ENCODE measurements around the gene TC2N.
"Not testable (repeated sequence)": the region's sequence is repeated elsewhere in the genome, so short reads cannot be mapped to it uniquely, and the experiment has no call there.

The TC2N gene

DNA sequence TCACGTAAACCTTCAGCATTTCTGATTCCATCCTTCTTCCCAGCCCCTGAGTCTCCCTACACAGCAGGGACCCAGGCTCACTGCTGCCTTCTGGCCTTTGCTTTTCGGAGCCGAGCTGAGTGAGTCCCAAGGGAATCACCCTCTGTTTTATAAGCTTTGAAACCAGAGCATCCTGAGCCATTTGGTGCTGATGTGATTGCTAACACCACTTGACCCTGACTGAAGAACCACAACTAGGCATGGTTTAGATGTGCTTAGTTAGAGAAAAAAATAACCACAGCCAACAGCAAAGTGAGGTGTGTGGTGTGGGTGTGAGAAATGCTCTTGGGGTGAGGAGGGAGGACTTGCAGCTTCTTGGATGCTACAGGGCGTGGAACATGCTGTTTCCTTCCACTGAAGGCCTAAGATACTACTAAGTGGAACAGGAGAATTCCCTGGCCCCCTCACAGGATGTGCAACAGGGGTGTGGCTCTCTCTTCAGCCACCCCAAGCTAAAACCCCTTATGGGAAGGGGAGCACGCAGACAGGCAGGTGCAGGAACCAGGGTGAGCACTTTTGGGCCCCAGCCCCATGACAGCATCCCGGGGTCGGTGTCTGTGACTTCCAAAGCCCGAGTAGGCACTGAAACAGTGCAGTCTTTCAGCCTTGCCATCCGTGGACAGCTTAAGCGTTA is at the start of gene TC2N:
Gene TC2N, minus strand, starts transcription at position 221 of the 673 bp plus-strand sequence. CDS start 53,767 bp downstream, outside the sequence.
- no peak for DNase-seq (ENCODE audit: insufficient read length, low spot score)
- no peak for FAIRE-seq

DNA sequence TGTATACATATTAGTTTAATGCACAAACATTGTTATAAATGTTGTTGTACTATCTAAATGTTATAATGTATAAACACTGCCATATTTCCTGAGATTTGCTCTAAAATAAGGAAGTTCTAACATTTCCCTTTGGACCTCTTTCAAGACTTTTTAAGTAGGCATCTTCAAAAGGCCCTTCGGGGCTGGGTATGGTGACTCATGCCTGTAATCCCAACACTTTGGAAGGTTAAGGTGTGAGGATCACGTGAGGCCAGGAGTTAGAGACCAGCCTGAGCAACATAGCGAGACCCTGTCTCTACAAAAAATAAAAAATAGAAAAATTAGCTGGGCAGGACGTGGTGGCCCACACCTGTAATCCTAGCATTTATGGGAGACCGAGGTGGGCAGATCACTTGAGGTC is 44.7 kb upstream of the TC2N start:
- DNase-seq (ENCODE audit: insufficient read length, low spot score) (no peak), FAIRE-seq (no peak)

DNA sequence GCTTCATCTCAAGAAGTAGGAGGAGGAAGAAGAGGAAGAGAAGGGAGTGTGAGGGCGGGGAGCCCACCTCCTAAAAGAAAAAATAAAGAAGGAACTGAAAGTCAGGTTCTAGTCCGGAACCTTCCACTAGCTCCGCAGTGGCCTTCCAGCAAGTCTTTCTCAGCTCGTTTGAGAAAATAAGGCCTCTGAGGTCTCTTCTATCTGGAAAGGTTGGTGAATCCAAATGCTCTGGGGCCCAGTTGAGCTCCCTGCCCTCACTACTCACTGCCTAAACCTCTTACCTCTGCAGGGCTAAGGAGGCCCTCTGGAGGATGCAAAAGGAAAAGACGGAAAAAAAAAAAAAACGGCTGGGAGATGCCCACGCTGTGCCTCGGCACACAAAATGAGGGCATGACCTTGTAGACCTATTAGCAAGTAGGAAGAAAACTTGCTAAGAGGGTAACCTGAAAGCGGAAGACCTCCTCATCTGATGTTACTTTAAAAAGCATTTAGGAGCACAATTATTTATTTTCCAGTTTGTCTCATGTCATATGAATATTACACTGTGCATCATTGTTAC is 44.2 kb upstream of the TC2N start:
- DNase-seq (ENCODE audit: insufficient read length, low spot score) (peak; percentile 44), FAIRE-seq (peak; percentile 77)

DNA sequence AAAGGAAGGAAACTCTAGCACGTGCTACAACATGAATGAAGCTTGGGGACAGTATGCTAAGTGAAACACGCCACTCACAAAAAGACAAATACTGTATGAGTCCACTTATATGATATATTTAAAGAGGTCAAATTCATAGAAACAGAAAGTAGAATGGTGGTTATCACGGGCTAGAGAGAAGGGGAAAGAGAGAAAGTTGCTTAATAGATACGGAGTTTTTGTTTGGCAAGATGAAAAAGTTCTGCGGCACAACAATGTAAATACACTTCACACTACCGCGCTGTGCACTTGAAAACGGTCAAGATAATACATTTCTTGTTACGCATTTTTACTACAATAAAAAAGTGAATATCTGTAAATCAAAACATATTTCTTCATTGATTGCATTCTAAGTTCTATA is 42.9 kb upstream of the TC2N start:
- FAIRE-seq (no peak), DNase-seq (ENCODE audit: insufficient read length, low spot score) (no peak)

DNA sequence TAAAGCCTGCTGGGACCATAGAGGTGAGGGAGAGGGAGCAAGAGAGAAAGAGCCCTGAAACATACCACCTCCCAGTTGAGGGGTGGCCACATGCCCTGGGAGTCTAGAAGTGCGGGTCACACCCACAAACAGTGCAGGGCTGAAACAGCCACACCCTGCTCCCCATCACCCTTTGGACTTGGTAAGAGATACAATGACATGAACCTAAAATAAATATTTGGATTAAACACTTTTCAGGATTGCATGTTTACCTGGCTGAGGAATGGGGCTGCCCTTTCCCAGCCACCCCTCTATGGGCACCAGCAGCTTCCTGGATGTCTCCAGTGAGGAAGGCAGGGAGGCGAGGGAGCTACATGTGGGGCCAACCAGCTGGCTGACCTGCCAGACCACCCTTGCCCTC is 39.0 kb upstream of the TC2N start:
- DNase-seq (ENCODE audit: insufficient read length, low spot score) (no peak), FAIRE-seq (no peak)

DNA sequence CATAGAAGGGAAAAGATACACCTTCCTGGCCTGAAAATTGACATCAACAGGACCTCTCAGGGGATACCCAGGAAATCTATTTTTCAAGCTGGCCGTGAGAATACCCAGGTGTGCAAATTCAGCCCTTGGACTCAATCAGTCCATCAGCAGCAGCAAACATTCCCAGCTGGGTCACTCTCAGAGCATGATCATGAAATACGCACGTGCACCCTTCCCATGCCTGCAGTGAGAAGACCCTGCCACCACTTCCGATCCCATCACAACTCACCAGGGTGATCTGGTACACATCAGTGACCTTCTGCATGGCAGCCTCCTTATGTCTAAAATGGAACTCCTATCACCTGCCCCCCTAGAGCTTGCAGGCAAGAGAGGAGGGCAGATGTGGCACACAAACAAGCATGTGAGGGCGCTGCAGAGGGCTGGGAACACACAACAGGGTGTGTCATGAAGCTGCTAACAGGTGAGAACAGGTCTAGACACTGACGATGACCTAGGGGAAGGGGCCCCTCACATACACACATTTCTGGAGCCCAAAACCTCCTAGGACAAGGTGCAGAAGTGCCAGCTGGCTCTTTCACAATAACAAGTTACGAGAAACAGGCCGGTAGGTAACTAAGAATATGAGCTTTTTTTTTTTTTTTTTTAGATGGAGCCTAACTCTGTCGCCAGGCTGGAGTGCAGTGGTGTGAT is 37.8 kb upstream of the TC2N start:
- FAIRE-seq (no peak), DNase-seq (ENCODE audit: insufficient read length, low spot score) (no peak)

DNA sequence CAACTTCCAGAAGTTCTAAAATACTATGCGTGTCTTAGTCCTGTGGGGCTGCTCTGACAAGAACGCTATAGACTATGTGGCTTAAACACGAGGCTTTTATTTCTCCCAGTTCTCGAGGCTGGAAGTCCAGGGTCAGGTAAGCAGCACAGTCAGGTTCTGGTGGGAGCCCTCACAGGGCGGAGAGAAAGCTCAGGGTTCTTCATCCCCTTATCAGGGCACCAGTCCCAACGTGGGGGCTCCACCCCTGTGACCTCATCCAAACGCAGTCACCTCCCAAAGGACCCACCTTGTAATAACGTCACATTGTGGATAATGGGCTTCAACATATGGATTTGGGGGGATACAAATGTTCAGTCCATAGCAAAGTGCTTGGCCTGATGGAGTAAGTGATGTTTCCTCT is 37.1 kb upstream of the TC2N start:
- no peak for DNase-seq (ENCODE audit: insufficient read length, low spot score)
- no peak for FAIRE-seq

DNA sequence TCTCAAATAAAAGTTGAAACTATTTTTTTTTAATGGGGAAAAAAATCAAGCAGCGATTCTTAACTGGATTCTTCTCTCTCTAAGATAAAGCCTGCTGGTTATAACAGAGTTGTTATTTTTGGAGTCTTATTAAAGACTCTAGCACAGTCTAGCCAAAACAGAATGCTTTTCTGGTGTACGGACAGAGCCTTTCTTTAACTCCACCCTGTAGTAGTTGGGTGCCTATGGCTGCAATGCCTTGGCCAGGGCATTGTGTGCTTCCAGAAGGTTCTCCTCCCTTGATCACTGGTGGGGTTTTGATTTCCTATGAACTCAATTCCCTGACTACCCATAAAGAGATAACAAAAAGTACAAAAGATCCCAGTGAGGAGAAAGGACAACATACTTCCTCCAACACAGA is 35.7 kb upstream of the TC2N start:
- FAIRE-seq (no peak), DNase-seq (ENCODE audit: insufficient read length, low spot score) (no peak)

DNA sequence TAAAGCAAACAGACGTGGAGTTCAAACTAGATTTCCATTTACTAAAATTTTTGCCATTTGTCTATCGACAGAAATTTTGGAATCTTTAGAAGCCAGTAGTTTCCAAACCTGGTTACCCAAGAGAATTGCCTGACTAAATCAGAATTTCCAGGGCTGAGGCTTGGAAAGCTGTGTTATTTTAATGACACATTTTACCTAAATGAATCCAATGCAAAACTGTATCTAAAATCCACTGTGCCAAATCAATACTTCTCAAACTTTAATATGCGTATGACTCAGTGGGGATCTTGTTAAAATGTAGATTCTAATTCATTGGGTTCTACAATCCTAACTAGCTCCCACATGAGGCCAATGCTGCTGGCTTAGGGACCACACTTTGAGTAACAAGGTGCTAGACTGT is 35.0 kb upstream of the TC2N start:
- FAIRE-seq (no peak), DNase-seq (ENCODE audit: insufficient read length, low spot score) (no peak)

DNA sequence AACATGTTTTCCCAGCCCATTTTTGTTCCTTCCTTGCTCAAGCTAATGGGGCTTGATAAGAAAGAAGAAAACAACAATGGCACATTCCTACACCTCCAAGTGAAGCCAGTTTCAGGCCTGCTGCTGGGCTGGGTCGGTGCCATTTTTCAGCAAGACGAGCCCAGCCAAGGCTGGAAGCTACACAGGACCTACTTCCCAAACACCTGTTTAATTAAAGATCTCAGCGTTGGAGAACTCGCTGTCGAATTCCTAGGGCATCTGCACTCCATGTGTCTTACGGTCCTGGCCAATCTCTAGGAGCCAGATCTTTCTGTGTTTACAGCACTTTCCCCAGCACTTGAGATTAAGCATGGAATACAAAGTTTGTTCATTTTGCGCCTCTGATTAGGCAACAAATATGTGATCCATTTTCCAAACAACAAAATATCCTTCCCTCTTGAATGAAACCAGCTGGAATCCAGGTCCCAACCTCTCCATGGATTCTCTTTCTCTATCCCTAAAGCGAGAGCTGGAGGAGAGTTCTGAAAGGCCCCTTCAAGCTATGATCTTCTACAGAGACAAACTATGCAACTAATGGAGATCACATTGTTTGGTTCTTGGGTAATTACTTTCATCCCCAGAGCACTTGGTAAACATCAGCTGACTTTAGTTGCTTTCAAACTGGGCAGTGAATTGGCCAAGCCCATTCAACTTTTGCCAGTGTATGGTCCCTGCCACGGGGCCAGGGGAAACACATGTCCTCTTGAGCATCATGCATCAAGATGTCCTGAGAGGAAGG is 34.3 kb upstream of the TC2N start:
- DNase-seq (ENCODE audit: insufficient read length, low spot score) (no peak), FAIRE-seq (peak; percentile 8)

DNA sequence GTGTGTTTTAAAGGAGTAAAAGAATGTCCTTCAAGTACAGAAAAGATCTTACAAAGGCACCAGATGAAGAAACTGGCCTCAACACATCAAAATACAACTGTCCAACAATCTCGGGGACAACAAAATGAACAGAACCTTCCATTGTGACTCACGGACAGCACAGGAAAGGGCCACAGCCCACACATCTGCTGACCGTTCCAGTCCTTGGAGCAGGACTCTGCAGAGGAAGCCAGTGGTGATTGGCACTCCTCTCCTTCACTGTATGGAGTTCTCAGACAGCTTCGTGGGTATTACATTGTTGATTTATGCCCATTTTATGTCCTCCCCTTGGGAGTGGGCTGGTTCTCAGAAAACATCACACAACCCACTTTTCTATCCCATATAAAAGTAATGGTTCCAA is 32.5 kb upstream of the TC2N start:
- no peak for DNase-seq (ENCODE audit: insufficient read length, low spot score)
- no peak for FAIRE-seq

DNA sequence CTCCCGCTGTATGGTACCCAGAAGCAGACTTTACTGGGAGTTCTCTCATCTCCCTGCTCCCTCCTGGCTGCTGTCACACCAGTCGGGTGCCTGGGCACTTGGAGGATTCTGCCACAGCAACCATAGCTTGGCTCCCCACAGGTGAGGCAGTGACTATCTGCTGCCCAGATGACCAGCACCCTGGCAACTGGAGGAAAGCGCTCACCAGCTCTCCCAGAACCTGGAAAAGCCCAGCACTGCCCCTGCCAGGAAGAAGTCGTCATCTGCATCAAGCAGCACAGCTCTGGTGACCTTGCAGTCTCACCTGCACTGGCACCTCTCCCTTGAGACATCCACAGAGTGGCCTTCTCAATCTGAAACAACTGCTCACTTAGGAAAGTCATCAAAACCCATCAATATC is 31.9 kb upstream of the TC2N start:
- DNase-seq (ENCODE audit: insufficient read length, low spot score) (no peak), FAIRE-seq (no peak)

DNA sequence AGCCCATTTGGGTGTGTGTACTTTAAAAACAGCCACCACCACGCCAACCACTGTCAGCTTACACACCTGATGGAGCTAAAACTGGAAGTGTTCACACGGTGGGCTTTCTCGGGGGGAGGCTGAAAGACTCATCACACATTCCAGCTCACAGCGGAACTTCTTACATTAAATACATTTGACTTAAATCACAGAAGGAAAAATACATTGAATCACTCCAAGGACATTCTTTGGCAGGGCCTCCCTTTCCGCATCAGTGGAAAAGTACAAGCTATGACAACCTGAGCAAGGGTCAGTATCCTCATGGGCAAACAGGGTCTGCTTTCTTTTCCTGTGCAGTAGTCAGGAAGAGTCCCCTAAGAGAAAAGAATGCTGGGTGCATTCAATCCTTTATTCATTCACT is 31.0 kb upstream of the TC2N start:
- DNase-seq (ENCODE audit: insufficient read length, low spot score) (no peak), FAIRE-seq (no peak)

DNA sequence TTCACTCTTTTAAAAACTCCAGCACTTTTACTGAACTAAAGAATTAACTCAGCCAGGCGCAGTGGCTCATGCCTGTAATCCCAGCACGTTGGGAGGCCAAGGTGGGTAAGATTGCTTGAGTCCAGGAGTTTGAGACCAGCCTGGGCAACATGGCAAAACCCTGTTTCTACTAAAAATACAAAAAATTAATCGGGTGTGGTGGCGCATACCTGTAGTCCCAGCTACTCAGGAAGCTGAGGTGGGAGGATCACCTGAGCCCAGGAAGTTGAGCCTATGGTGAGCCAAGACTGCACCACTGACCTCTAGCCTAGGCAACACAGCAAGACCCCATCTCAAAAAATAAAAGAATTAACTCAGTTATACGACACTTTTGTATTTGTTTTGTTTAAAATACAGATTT is 30.4 kb upstream of the TC2N start:
- DNase-seq (ENCODE audit: insufficient read length, low spot score); FAIRE-seq: not testable (repeated sequence)

DNA sequence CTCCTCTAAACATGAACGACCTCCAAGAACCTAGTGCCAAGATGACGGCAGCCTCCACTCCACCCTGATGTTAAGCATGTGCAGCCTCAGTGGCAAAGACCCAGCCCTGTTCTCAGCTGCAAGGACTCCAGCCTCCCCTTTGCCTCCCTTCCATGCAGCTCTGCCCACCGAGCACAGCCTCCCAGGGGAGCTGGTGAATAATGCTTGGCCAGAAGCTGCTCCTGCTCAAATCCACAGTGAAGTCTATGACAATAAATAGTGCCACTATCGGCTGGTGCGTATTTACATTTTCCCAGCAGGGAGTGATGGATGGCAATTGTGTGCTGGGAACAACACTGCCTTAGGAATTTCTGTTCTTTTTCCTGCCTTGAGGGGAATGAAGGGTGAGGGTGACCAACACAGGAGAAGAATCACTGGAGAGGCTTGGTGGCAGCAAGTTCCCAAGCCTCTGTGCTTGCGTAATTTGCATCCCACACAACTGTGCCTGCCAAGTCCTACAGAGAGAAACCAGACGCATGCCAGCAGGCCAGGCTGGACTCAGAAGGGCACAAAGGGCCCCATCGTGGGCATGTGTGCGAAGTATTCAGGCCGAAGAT is 29.9 kb upstream of the TC2N start:
- DNase-seq (ENCODE audit: insufficient read length, low spot score) (no peak), FAIRE-seq (no peak)

DNA sequence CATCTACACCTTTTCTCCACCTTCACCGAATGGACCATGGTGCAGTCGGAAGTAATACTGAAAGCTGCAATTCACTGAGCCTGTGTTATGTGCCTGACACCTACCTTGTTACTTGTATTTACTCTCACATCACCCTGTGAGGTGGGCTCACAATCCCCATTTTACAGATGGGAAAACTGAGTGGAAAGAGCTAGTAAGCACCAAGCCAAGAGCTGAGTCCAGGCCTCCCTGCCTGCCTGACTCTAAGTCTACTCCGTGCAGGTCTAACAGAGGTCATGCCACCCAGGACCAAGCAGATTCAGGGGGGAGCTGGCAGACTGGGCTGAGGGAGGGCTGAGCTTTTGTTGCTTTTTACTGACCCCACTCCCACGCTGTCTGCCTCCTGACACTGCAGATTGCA is 29.1 kb upstream of the TC2N start:
- no peak for DNase-seq (ENCODE audit: insufficient read length, low spot score)
- no peak for FAIRE-seq

DNA sequence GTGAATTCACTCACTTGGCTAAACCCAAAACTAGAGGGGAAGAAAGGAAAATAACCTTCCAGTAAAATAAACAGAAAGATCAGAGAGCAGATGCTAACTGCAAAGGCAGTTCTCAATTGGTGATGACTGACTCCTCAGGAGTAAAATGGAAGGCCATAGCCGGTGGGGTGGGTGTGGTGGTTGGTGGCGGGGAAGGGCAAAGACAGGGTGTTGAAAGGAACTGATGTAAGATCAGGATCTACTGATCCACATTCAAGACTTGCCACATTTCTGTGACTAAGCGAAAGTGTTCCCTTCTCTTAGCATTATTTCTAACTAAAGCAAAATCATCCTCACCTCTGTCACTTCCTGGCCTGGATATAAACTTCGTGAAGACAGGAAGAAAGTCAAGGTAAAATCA is 26.3 kb upstream of the TC2N start:
- no peak for FAIRE-seq
- no peak for DNase-seq (ENCODE audit: insufficient read length, low spot score)

DNA sequence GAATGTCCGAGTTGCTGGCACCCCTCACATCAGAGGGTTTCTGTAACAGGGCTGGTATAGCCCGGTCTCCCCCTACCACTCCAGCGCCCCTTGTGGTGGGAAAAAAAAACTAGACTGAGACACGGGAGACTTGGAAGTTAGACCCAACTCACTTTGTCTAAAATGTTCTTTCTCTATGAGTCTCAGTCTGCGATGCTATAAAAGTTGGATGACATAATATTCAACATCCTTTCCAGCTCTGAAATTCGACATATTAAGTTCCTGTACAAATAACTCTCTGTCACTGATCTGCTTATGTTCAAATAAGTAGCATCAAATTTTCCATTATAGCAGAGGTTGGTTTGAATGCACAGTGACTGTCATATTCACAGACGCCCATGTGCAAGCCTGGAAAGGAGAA is 25.7 kb upstream of the TC2N start:
- DNase-seq (ENCODE audit: insufficient read length, low spot score): peak; percentile 29
- peak; percentile 11 for FAIRE-seq

DNA sequence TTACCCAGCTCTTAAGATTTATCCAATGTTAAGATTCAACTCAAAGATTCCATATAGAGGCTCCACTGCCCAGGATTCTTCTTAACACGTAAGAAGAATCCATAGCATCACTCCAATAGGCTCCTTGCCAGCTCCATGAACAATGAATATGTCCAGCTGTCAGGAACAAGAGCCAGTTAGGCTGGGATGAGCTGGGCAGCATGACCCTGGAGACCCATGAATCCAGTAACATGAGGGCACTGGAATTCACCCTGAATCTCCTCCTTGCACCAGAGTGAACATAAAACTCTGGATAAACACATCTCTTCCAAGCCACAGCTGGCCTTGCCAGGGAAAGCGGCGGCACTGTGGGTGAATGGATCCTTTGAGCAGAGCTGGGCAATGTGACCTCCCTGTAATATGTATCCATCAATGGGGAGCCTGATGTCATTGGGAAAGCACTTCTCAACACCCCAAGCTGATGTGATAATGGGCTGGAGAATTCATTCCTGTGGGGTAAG is 24.4 kb upstream of the TC2N start:
- no peak for FAIRE-seq

DNA sequence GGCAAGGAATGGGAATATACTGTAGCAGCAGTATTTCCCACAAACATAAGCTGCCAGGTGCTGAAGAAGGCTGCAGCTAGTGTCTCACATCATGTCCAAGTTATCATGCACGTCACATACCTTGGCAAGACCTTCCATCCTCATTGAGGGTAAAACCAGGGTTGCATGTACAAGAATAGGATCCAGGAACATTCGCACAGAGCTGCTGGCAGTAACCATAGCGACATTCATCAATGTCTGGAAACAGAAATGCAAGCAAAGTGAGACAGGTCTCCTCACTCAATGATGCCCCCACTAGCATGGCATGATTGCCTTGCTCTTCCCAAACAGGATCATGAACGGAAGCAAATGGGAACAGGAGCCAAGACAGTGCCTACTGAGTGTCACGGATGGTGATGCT is 23.8 kb upstream of the TC2N start:
- no peak for FAIRE-seq
- DNase-seq (ENCODE audit: insufficient read length, low spot score): no peak

More for the DNA sequence above, 24.4 kb upstream of the TC2N start:
- DNase-seq (ENCODE audit: insufficient read length, low spot score): no peak

DNA sequence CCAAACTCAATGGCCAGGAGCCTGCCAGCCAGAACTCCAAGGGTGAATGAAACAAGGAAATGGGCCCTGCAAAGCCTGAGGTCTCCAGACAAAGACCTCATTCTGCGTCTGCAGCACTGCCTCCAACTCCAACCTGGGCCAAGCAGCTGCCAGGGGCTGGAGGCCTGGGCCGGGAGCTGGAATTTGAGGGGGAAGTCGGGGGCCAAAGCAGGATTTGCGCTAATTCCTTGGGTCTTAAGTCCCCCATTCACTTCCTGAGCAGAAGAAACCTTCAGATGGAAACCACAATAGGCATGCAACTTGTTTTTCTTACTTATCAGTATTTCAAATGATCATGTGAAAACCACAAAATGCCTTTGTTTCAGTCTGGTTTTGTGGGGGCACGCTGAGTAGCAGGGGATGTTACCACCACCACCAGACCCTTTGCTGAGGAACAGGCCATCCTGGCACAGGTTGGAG is 23.0 kb upstream of the TC2N start:
- FAIRE-seq: no peak
- DNase-seq (ENCODE audit: insufficient read length, low spot score): no peak

All from GM19239 (cell line).